Muscle layer of colon (tissue), 2 donors: ENCODE data around the gene MYO1D.
A peak's percentile ranks its signal among the peaks of the same experiment; 100 is the strongest.

ENCODE experiments used
- H3K27ac ChIP-seq: one replicate; pipeline ENCODE4 v1.7.0; 2013; ENCODE audit warnings: low read depth, mild to moderate bottlenecking, low read length, moderate library complexity
- H3K27me3 ChIP-seq, 2 donors: one replicate each; pipeline ENCODE4 v1.7.0; 2013; ENCODE audit warnings: low read length in 2 of 2, mild to moderate bottlenecking in 2 of 2; ENCODE audit not compliant: insufficient read depth in 2 of 2, control insufficient read depth in 1 of 2
- H3K36me3 ChIP-seq: one replicate; pipeline ENCODE4 v1.7.0; 2013; ENCODE audit warnings: mild to moderate bottlenecking, low read length; ENCODE audit not compliant: insufficient read depth
- H3K4me1 ChIP-seq: one replicate; pipeline ENCODE4 v1.7.0; 2013; ENCODE audit warnings: mild to moderate bottlenecking, low read length; ENCODE audit not compliant: insufficient read depth
- H3K4me3 ChIP-seq, 2 donors: one replicate each; pipeline ENCODE4 v1.7.0; 2013; ENCODE audit warnings: low read length in 2 of 2, low read depth in 1 of 2, mild to moderate bottlenecking in 1 of 2, moderate library complexity in 1 of 2
- H3K9ac ChIP-seq: one replicate; pipeline ENCODE4 v1.7.0; 2013; ENCODE audit warnings: low read length
- H3K9me3 ChIP-seq: one replicate; pipeline ENCODE4 v1.7.0; 2013; ENCODE audit warnings: mild to moderate bottlenecking, low read length
- donor health status: abdominal sarcoma.
- donor health status: Adenocarcinoma of cecum.

The MYO1D gene

DNA sequence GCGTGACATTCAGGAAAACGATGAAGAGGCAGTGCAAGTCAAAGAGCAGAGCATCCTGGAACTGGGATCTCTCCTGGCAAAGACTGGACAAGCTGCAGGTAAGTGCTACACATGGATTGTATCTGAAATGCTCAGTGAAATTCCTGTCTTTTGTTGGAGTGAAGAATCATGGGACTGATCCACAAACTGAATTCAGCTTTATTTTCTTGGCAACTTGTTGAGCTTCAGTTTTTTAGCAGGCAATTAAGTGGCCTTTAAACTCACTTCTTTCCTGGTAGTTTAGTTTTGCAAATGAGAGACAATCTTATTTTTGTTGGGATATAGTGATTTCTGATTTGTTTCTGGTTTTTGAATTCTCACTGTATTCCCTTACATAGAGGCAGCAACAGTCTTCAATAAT lies 430.0 kb downstream of the MYO1D start:
- Histone ChIP-seq H3K36me3 (peaks cover 46% of the 10 kb centered on the region), H3K4me3 (no peak overlapping the region), H3K4me1 (peaks cover 25% of the 10 kb centered on the region), H3K27me3 (no peaks in the 10 kb centered on the region), H3K9ac (no peak overlapping the region), H3K9me3 (no peaks in the 10 kb centered on the region), H3K27ac (no peak overlapping the region)

DNA sequence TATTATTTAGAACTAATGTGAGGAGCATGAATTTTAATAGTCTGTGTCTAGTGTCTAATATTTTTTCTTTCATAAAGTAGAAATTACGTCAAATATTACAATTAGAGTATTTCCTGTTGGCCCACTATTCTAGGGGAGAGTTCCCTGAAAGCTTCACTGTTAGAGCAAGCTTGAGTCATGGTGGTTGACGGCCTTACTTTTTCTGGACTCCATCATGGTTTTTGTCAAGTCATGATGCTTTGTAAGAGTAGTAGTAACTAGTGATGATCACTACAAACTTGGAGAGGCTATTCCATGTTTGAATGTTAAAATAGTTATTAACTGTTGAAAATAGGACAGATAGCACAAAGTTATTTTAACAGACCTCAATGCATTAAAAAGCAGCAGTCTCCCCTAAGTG lies 431.0 kb downstream of the MYO1D start:
- Histone ChIP-seq H3K27ac (no peak overlapping the region), H3K36me3 (peaks cover 36% of the 10 kb centered on the region), H3K9ac (no peak overlapping the region), H3K9me3 (no peaks in the 10 kb centered on the region), H3K27me3 (no peaks in the 10 kb centered on the region), H3K4me3 (peak overlapping the region in 1 of 2 donors; percentile 86), H3K4me1 (peaks cover 25% of the 10 kb centered on the region)

DNA sequence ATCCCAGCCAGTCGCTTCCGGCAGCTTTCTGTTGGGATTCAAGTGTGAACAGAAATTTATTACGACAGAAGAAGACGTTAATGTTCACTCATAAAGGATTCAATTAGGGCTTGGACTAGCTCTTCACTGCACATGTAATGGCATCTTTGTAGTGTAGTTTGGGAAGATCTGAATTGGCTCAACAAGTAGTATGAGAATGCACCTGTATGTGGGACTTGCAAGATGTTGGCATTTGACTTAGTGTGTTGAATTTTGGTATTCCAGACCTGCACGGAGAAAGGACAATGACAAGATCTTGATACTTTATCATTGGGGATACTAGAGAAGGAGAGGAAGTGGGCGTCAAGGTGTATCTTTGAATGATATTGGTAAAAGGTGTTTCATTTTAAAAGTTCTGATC lies 431.4 kb downstream of the MYO1D start:
- peak overlapping the region; percentile 86 to 98 for H3K4me3 ChIP-seq
- H3K4me1 ChIP-seq: peaks cover 25% of the 10 kb centered on the region
- no peaks in the 10 kb centered on the region for H3K27me3 ChIP-seq
- peak overlapping the region; percentile 85 for H3K27ac ChIP-seq
- no peaks in the 10 kb centered on the region for H3K9me3 ChIP-seq
- peak overlapping the region; percentile 75 for H3K9ac ChIP-seq
- peaks cover 31% of the 10 kb centered on the region for H3K36me3 ChIP-seq

DNA sequence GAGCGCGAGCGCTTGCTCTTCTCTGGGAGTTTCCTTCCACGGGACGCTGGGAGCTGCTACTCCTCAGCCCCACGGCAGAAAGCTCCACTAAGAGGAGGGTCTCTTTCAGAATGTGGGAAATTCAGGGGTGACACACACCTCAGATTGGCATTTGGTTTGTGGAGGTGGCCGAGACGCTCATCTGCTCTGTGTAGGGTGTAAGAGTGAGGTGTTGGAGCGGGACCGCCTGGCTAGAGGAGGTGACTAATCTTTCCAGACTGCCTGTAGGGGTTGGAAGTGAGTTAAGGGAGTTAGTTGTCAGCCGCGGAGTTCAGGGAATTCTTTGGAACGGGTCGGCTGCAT lies 431.9 kb downstream of the MYO1D start:
- Histone ChIP-seq H3K36me3 (peaks cover 30% of the 10 kb centered on the region), H3K4me3 (peak overlapping the region; percentile 86 to 98), H3K27me3 (no peaks in the 10 kb centered on the region), H3K4me1 (peaks cover 25% of the 10 kb centered on the region), H3K9ac (peak overlapping the region; percentile 75), H3K27ac (peak overlapping the region; percentile 85), H3K9me3 (no peaks in the 10 kb centered on the region)

DNA sequence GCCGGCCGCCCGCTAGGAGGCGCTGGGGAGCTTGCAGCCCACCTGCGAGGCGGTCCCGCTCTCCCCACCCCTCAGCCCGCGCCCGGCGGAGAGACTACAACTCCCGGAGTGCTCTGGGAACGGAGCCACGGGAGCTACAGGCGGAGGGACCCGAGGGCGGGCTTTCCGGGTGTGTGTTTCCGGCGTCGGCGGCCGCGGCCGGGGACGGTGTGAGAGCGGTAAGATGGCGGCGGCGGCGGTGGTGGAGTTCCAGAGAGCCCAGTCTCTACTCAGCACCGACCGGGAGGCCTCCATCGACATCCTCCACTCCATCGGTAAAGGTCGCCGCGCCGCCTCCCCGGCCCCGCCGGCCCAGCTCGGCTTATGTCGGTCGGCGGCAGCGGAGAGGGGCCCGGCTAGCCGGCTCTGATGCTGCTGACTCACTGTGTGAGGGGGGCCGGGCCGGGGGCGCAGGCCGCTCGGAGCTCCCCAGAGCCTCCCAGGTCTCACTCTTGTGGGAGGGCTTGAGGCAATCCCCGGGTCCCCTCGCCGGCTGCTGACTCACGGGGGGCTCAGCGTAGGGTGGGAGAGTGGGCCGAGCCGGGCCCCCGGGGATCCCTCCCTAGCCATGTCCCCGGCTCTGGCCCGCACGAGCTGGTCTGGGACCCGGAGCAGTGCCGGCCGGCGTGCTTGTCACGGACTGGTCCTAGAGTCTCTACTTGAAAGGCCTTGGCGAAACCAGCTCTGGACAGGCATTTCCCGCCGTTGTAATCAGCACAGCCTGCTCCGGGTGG lies 432.4 kb downstream of the MYO1D start, which contains the start of gene PSMD11:
PSMD11 (plus strand) TSS at position 210 of the 773 bp plus-strand sequence; CDS start at position 224, 14 bp downstream.
- Histone ChIP-seq H3K4me1 (peaks cover 25% of the 10 kb centered on the region), H3K9ac (peak within 1 kb of the TSS; percentile 75)

DNA sequence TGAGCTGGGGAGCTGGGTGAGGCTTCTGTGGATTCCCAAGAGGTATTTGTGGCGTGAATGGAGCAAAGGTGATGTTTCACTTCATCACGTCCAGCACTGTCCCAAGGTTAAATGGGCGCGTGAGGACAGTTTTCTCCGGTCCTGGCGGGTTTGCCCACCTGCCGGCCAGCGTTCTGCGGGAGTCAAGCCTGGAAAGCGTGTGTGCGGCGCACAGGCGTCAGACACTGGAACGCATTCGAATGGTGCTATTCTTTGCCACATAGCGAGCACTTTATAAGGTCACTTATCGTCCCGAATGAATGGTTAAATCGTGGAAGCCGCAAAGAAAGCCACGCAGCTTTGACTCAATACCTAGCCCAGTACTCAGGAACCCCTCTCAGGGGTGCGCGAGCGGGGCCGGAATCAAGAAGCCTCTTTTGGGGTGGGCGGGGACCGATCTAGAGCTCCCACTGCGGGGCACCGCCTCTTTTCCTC lies 433.1 kb downstream of the MYO1D start:
- peak overlapping the region; percentile 86 to 98 for H3K4me3 ChIP-seq
- H3K9ac ChIP-seq: no peak overlapping the region
- no peaks in the 10 kb centered on the region for H3K27me3 ChIP-seq
- H3K9me3 ChIP-seq: no peaks in the 10 kb centered on the region
- H3K4me1 ChIP-seq: peaks cover 25% of the 10 kb centered on the region
- peaks cover 18% of the 10 kb centered on the region for H3K36me3 ChIP-seq
- no peak overlapping the region for H3K27ac ChIP-seq

More for the DNA sequence above, 432.4 kb downstream of the MYO1D start, which contains the start of gene PSMD11:
- peak within 1 kb of the TSS; percentile 85 for H3K27ac ChIP-seq
- peak within 1 kb of the TSS; percentile 86 to 98 for H3K4me3 ChIP-seq
- peaks cover 24% of the 10 kb centered on the region for H3K36me3 ChIP-seq
- no peaks in the 10 kb centered on the region for H3K9me3 ChIP-seq
- no peaks in the 10 kb centered on the region for H3K27me3 ChIP-seq
